ENCODE data around the gene AIG1. TPM values are rescaled to one million over a fixed set of nuclear protein-coding genes. Genes with fewer than 3 reads are reported as not detected.
"Not testable (repeated sequence)": the region's sequence is repeated elsewhere in the genome, so short reads cannot be mapped to it uniquely, and the experiment has no call there.

Gene AIG1
- total and polyA plus RNA-seq, 7 experiments from 2014 or later: 6.8 to 21.8 (median 10.5) TPM

DNA sequence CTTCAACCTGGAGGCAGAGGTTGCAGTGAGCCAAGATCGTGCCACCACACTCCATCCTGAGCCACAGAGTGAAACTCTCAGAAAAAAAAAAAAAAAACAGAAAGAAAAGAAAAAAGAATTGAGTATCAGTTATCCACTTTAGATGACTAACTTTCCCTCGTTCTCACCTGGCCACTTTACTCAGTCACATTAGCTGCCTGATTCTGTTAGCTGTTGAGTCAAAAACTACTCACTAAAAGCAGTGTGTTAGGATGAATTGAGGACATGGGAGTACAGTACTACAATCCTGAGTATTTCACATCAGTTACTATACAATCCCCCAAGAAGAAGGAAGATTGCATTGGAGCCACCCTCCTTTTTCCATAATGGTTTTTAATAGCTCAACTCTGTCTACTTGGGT is 275.2 kb downstream of the AIG1 start:
- Mint-ChIP-seq H3K27ac (no peak overlapping the region), H3K4me3 (no peak overlapping the region), H3K9me3 (peaks cover 0 to 6% (median 0%) of the 10 kb centered on the region in 11 donors), H3K4me1 (peaks cover 0 to 2% (median 0%) of the 10 kb centered on the region in 7 donors), H3K36me3 (peaks cover 0 to 29% (median 9%) of the 10 kb centered on the region in 5 donors), H3K27me3 (no peaks in the 10 kb centered on the region)
- Histone ChIP-seq H3K4me1 (ENCODE audit: control insufficient read depth in 2 of 2, insufficient read depth in 2 of 2, low read length in 2 of 2) (no peaks in the 10 kb centered on the region), H3K9me3 (ENCODE audit: control insufficient read depth in 2 of 3, low read length in 3 of 3) (no peaks in the 10 kb centered on the region), H3K27ac (ENCODE audit: low read depth, low read length) (no peak overlapping the region), H3K4me3 (ENCODE audit: low read length) (no peak overlapping the region), H3K36me3 (ENCODE audit: control insufficient read depth in 2 of 3, insufficient read depth in 3 of 3, low read length in 3 of 3) (no peaks in the 10 kb centered on the region), H3K27me3 (ENCODE audit: control insufficient read depth in 2 of 2, insufficient read depth in 2 of 2, low read length in 2 of 2) (no peaks in the 10 kb centered on the region)
- intact Hi-C loops (cut with micrococcal nuclease): loop anchor here in 1 of 2 donors (5.0 kb wide), 1 partner anchor 769 kb away; no protein-coding TSS in a partner anchor
- ChIA-PET CTCF (interaction anchor here (0.7 to 1.0 kb wide), 2 partner anchors 11 to 643 kb away, joined by 3 to 5 read pairs; no protein-coding TSS in a partner anchor), POLR2A (no interaction called here)
- ATAC-seq (no peak), DNase-seq (no peak)

DNA sequence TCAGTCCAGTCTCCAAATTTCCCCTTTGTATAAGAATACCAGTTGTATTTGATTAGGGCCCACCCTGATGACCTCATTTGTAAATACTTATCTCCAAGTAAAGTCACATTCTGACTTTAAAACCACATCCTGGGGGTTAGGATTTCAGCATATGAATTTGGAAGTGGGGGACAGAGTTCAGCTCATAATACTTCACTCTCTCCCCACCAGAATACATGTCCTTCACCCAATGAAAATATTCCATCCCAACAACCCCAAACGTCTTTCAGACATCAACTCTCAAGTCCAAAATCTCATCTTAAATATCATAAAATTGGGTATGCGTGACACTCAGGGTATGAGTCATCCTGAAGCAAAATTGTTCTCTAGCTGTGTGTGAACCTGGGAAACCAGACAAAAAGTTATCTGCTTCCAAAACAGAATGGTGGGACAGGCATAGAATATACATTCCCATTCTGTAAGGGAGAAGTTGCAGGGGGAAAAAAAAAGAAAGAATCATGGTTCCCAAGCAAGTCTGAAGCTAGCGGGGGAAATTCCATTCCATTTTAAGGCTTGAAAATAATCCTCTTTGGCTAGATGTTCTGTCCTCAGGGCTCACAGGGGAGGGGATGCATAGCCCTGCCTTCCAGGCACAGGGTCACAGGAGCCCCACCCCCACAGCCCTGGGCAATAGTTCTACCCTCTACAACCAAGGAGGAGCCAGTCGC is 275.9 kb downstream of the AIG1 start:
- intact Hi-C loops (cut with micrococcal nuclease): loop anchor here (1.0 to 5.0 kb wide), 3 partner anchors 643 to 862 kb away; no protein-coding TSS in a partner anchor
- no peak for ATAC-seq
- Histone ChIP-seq H3K4me1 (ENCODE audit: control insufficient read depth in 2 of 2, insufficient read depth in 2 of 2, low read length in 2 of 2) (no peaks in the 10 kb centered on the region), H3K27ac (ENCODE audit: low read depth, low read length) (no peak overlapping the region), H3K4me3 (ENCODE audit: low read length) (no peak overlapping the region), H3K9me3 (ENCODE audit: control insufficient read depth in 2 of 3, low read length in 3 of 3) (no peaks in the 10 kb centered on the region), H3K27me3 (ENCODE audit: control insufficient read depth in 2 of 2, insufficient read depth in 2 of 2, low read length in 2 of 2) (no peaks in the 10 kb centered on the region), H3K36me3 (ENCODE audit: control insufficient read depth in 2 of 3, insufficient read depth in 3 of 3, low read length in 3 of 3) (no peaks in the 10 kb centered on the region)
- no peak for DNase-seq
- CTCF ChIA-PET: interaction anchor here (0.7 to 1.4 kb wide), 4 partner anchors 11 to 862 kb away, joined by 3 to 7 read pairs (median 5); no protein-coding TSS in a partner anchor
- Mint-ChIP-seq H3K27ac (no peak overlapping the region), H3K4me3 (no peak overlapping the region), H3K27me3 (no peaks in the 10 kb centered on the region), H3K36me3 (peaks cover 0 to 33% (median 11%) of the 10 kb centered on the region in 5 donors), H3K4me1 (peaks cover 0 to 2% (median 0%) of the 10 kb centered on the region in 7 donors), H3K9me3 (peaks cover 0 to 1% (median 0%) of the 10 kb centered on the region in 11 donors)
- POLR2A ChIA-PET: no interaction called here

DNA sequence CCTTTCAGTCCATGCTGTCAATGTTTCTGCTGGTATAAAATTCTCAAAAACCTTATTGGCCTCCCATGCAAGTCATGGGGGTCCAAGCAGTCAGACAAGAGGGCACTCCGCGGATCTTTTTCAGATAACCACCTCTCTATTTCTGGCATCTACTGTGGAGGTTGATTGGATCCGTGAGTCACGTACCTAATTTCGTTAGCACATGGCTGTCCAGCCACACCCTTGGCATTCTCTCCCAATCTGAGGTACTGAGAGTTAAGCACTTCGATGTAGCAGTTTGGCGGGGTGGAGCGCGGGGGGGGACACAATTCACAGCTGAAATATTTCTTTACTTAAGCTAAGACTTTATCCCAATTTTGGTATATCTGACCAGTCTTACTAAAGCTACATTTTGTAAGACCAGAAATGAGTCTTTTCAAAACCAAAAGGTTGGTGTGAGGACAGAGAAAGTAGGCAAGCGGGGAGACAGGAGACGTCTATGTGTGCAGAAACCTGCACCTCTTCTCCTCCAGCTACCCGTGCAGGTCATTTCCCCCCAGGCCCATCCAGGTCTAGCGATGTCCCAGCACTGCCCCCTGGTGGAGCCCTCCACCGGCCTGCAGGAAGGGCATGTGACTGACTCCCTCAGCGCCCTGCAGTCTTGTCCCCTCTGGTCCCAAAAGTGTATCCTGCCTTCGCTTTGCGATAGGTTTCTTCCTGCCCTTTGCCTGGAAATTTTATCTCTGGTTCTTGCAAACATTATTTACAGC is 276.7 kb downstream of the AIG1 start:
- intact Hi-C loops (cut with micrococcal nuclease): loop anchor here (1.0 to 5.0 kb wide), 3 partner anchors 644 to 863 kb away; no protein-coding TSS in a partner anchor
- CTCF ChIA-PET: interaction anchor here (0.7 to 1.4 kb wide), 3 partner anchors 402 to 863 kb away, joined by 3 to 7 read pairs (median 5); no protein-coding TSS in a partner anchor
- Mint-ChIP-seq H3K27ac (no peak overlapping the region), H3K4me3 (no peak overlapping the region), H3K27me3 (no peaks in the 10 kb centered on the region), H3K4me1 (peaks cover 0 to 2% (median 0%) of the 10 kb centered on the region in 7 donors), H3K9me3 (peaks cover 0 to 1% (median 0%) of the 10 kb centered on the region in 11 donors), H3K36me3 (peaks cover 0 to 33% (median 11%) of the 10 kb centered on the region in 5 donors)
- H3K9me3 ChIP-seq (ENCODE audit: control insufficient read depth in 2 of 3, low read length in 3 of 3): no peaks in the 10 kb centered on the region
- no peak overlapping the region for H3K4me3 ChIP-seq (ENCODE audit: low read length)
- POLR2A ChIA-PET: no interaction called here
- ATAC-seq (no peak), DNase-seq (peak; percentile 4 to 56 (median 12))
- no peaks in the 10 kb centered on the region for H3K4me1 ChIP-seq (ENCODE audit: control insufficient read depth in 2 of 2, insufficient read depth in 2 of 2, low read length in 2 of 2)
- no peaks in the 10 kb centered on the region for H3K36me3 ChIP-seq (ENCODE audit: control insufficient read depth in 2 of 3, insufficient read depth in 3 of 3, low read length in 3 of 3)
- no peaks in the 10 kb centered on the region for H3K27me3 ChIP-seq (ENCODE audit: control insufficient read depth in 2 of 2, insufficient read depth in 2 of 2, low read length in 2 of 2)
- H3K27ac ChIP-seq (ENCODE audit: low read depth, low read length): no peak overlapping the region

DNA sequence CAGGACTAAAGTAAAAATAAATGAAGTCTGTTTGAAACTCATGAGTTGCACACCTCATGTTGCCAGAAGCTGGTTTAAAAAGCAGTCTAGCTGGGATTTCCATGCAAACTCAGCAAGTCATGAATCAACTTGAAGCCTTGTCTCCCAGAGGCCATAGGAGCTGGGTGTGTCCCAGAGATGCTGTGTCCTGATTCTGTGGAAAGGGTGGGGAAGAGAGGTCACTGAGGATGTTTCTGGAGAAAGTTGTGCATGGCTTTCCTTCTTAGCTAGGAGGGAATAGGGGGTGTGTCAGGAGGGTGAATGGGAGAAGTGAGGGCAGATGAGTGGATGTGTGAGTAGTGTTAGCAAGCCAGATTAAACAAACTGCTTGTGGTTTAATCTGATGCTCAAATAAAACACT is 278.5 kb downstream of the AIG1 start:
- H3K27ac ChIP-seq (ENCODE audit: low read depth, low read length): no peak overlapping the region
- ATAC-seq (no peak), DNase-seq (no peak)
- peaks cover 0 to 2% (median 0%) of the 10 kb centered on the region in 7 donors for H3K4me1 Mint-ChIP-seq
- no peak overlapping the region for H3K4me3 Mint-ChIP-seq
- H3K9me3 ChIP-seq (ENCODE audit: control insufficient read depth in 2 of 3, low read length in 3 of 3): no peaks in the 10 kb centered on the region
- H3K4me1 ChIP-seq (ENCODE audit: control insufficient read depth in 2 of 2, insufficient read depth in 2 of 2, low read length in 2 of 2): no peaks in the 10 kb centered on the region
- intact Hi-C loops (cut with micrococcal nuclease): loop anchor here in 1 of 2 donors (5.0 kb wide), 1 partner anchor 772 kb away; no protein-coding TSS in a partner anchor
- ChIA-PET CTCF (no interaction called here), POLR2A (no interaction called here)
- no peak overlapping the region for H3K4me3 ChIP-seq (ENCODE audit: low read length)
- H3K9me3 Mint-ChIP-seq: peaks cover 0 to 1% (median 0%) of the 10 kb centered on the region in 11 donors
- no peak overlapping the region for H3K27ac Mint-ChIP-seq
- H3K36me3 Mint-ChIP-seq: peaks cover 0 to 24% (median 11%) of the 10 kb centered on the region in 5 donors
- no peaks in the 10 kb centered on the region for H3K27me3 Mint-ChIP-seq
- no peaks in the 10 kb centered on the region for H3K36me3 ChIP-seq (ENCODE audit: control insufficient read depth in 2 of 3, insufficient read depth in 3 of 3, low read length in 3 of 3)
- H3K27me3 ChIP-seq (ENCODE audit: control insufficient read depth in 2 of 2, insufficient read depth in 2 of 2, low read length in 2 of 2): no peaks in the 10 kb centered on the region

DNA sequence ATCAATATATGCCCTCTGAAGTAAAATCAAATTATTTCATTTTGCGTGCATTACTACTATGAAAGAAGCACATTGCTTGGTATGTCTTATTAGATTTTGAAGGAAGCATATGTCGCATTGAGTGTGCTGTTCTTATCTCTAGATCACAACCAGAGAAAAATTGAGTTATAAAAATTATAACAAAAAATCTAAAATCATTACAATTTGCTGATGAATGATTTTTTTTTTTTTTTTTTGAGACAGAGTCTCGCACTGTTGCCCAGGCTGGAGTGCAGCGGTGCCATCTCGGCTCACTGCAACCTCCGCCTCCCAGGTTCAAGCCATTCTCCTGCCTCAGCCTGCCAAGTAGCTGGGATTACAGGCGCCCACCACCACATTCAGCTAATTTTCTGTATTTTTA is 284.8 kb downstream of the AIG1 start:
- H3K9me3 ChIP-seq (ENCODE audit: control insufficient read depth in 2 of 3, low read length in 3 of 3); H3K4me1 Mint-ChIP-seq; CTCF ChIA-PET; H3K27me3 ChIP-seq (ENCODE audit: control insufficient read depth in 2 of 2, insufficient read depth in 2 of 2, low read length in 2 of 2); POLR2A ChIA-PET; H3K4me3 ChIP-seq (ENCODE audit: low read length); H3K36me3 ChIP-seq (ENCODE audit: control insufficient read depth in 2 of 3, insufficient read depth in 3 of 3, low read length in 3 of 3); H3K27ac Mint-ChIP-seq; DNase-seq; ATAC-seq; intact Hi-C loops (cut with micrococcal nuclease); H3K4me3 Mint-ChIP-seq; H3K36me3 Mint-ChIP-seq; H3K27ac ChIP-seq (ENCODE audit: low read depth, low read length); H3K4me1 ChIP-seq (ENCODE audit: control insufficient read depth in 2 of 2, insufficient read depth in 2 of 2, low read length in 2 of 2); H3K9me3 Mint-ChIP-seq; H3K27me3 Mint-ChIP-seq: not testable (repeated sequence)

- POLR2A ChIA-PET: no interaction called here
- CTCF ChIA-PET: no interaction called here
- Histone ChIP-seq H3K4me3 (ENCODE audit: low read length) (no peak overlapping the region), H3K9me3 (ENCODE audit: control insufficient read depth in 2 of 3, low read length in 3 of 3) (no peaks in the 10 kb centered on the region), H3K27ac (ENCODE audit: low read depth, low read length) (no peak overlapping the region), H3K4me1 (ENCODE audit: control insufficient read depth in 2 of 2, insufficient read depth in 2 of 2, low read length in 2 of 2) (no peaks in the 10 kb centered on the region), H3K27me3 (ENCODE audit: control insufficient read depth in 2 of 2, insufficient read depth in 2 of 2, low read length in 2 of 2) (no peaks in the 10 kb centered on the region), H3K36me3 (ENCODE audit: control insufficient read depth in 2 of 3, insufficient read depth in 3 of 3, low read length in 3 of 3) (no peaks in the 10 kb centered on the region)
- peaks cover 0 to 10% (median 0%) of the 10 kb centered on the region in 5 donors for H3K27me3 Mint-ChIP-seq
- H3K4me1 Mint-ChIP-seq: no peaks in the 10 kb centered on the region
- DNase-seq (no peak), ATAC-seq (no peak)
- H3K36me3 Mint-ChIP-seq: peaks cover 0 to 8% (median 2%) of the 10 kb centered on the region in 5 donors
- no peak overlapping the region for H3K27ac Mint-ChIP-seq
- intact Hi-C loops (cut with micrococcal nuclease): no loop called here
- peaks cover 0 to 8% (median 0%) of the 10 kb centered on the region in 11 donors for H3K9me3 Mint-ChIP-seq
- H3K4me3 Mint-ChIP-seq: no peak overlapping the region
Observed at GRCh38 chr6:143346004-143346403, 285.3 kb downstream of the AIG1 start.

All from naive thymus-derived CD4-positive, alpha-beta T cell (primary cell).